ENCODE measurements around the gene MYL4. TPM values are rescaled to one million over a fixed set of nuclear protein-coding genes. Genes with fewer than 3 reads are reported as not detected.

The MYL4 gene
- total RNA-seq, 2 experiments from 2014 or later: not detected

DNA sequence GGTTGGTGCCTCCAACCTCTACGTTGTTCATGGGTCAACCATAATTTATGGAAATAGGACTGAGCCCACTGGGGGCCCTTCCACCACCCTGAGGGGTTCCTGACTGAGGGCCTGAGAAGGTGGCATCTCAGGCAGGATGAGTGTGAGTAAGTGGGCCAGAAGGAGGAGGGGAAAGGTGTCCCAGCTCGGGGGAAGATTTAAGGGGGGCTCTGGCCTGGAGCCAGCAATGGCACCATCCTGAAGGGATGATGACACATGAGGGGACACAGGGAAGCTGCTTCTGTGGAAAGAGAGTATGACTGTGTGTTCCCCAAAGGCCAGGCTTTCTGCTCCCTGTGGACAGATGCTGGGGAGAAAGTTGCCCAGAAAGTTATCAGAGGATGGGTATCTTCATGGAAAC, 18.7 kb downstream of the MYL4 start:
- Mint-ChIP-seq H3K9me3 (peaks cover 10% of the 10 kb centered on the region), H3K4me1 (ENCODE audit: low read depth) (peaks cover 10% of the 10 kb centered on the region), H3K4me3 (no peak overlapping the region), H3K27ac (no peak overlapping the region), H3K27me3 (peaks cover 7% of the 10 kb centered on the region), H3K36me3 (ENCODE audit: low read depth) (no peaks in the 10 kb centered on the region)
- DNase-seq (no peak), ATAC-seq (no peak)
- CTCF ChIA-PET: interaction anchor here (0.9 to 2.0 kb wide), 2 partner anchors 78 to 96 kb away, joined by 3 to 7 read pairs; partner anchors contain the start of gene EFCAB13
- intact Hi-C loops (cut with micrococcal nuclease): no loop called here
- POLR2A ChIA-PET: no interaction called here
- TF ChIP-seq, protein P1, sequence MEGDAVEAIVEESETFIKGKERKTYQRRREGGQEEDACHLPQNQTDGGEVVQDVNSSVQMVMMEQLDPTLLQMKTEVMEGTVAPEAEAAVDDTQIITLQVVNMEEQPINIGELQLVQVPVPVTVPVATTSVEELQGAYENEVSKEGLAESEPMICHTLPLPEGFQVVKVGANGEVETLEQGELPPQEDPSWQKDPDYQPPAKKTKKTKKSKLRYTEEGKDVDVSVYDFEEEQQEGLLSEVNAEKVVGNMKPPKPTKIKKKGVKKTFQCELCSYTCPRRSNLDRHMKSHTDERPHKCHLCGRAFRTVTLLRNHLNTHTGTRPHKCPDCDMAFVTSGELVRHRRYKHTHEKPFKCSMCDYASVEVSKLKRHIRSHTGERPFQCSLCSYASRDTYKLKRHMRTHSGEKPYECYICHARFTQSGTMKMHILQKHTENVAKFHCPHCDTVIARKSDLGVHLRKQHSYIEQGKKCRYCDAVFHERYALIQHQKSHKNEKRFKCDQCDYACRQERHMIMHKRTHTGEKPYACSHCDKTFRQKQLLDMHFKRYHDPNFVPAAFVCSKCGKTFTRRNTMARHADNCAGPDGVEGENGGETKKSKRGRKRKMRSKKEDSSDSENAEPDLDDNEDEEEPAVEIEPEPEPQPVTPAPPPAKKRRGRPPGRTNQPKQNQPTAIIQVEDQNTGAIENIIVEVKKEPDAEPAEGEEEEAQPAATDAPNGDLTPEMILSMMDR (IDR thresholded peaks at IDR 0.05): no peak

DNA sequence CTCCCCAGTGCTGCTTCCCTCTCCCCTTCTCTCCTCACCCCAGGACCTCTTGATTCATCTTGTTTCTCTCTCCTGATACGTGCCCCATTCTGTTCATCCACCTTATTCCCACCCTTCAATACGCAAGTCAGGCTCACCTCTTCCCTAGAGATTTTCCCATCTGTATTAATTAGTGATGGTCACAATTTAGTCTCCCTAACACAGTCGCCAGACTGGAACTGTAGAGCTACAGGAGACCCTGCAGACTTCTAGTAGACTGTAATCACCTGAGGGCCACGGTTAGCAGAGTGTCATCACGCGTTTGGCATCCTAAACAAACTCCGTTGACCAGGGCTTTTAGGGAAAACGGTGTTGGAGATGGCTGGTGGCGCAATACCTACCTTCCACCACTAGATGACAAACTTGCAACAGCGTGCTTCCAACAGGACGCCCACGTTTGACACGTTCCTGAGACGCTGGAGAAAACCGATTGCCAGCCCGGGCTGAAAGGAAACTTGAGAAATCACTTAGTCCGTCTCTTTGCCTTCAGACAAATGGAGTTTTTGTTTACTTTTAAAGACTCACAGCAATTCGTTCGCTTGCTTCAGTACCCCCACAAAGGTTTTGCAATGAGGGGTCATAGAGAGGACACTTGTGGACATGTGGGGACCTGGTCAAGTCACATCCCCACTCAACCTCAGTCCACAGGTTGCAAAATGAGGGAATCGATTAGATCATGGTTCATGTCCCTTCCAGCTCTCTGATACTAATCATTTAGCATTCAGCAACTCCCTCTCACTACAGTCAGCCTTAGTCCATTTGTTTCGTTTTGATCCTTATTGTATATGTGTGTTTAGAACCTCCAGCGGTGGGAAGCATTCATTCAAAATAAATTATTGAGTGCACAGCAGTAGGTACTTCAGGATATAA, 20.6 kb downstream of the MYL4 start:
- Mint-ChIP-seq H3K9me3 (no peaks in the 10 kb centered on the region), H3K36me3 (ENCODE audit: low read depth) (no peaks in the 10 kb centered on the region), H3K27me3 (peaks cover 7% of the 10 kb centered on the region), H3K27ac (peak overlapping the region; percentile 60), H3K4me1 (ENCODE audit: low read depth) (peaks cover 10% of the 10 kb centered on the region), H3K4me3 (peak overlapping the region; percentile 54)
- CTCF ChIA-PET: interaction anchor here (0.6 to 2.8 kb wide), 29 partner anchors 10 to 386 kb away, joined by 3 to 31 read pairs (median 4); partner anchors contain the start of genes EFCAB13 and ITGB3
- TF ChIP-seq, protein P1 (IDR thresholded peaks at IDR 0.05): peak; percentile 99
- intact Hi-C loops (cut with micrococcal nuclease): loop anchor here (2.0 kb wide), 1 partner anchor 85 kb away; no protein-coding TSS in a partner anchor
- peak; percentile 91 for DNase-seq
- POLR2A ChIA-PET: interaction anchor here (1.1 kb wide), 1 partner anchor 9 kb away, joined by 6 read pairs; no protein-coding TSS in a partner anchor
- ATAC-seq: peak; percentile 94

DNA sequence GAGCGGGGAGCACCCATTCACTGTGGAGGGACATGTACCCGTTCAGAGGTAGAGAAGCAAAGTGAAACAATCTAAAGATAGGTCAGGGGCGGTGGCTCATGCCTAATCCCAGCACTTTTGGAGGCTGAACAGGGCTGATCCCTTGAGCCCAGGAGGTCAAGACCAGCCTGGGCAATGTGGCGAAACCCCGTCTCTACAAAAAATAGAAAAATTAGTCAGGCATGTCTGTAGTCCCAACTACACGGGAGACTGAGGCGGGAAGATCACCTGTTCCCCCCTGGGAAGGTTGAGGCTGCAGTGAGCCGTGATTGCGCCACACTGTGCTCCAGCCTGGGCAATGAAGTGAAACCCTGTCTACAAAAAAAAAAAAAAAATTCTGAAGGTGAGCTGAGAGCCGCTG, 21.7 kb downstream of the MYL4 start:
- Mint-ChIP-seq H3K27me3 (peaks cover 7% of the 10 kb centered on the region), H3K27ac (no peak overlapping the region), H3K36me3 (ENCODE audit: low read depth) (no peaks in the 10 kb centered on the region), H3K9me3 (no peaks in the 10 kb centered on the region), H3K4me3 (no peak overlapping the region), H3K4me1 (ENCODE audit: low read depth) (peaks cover 10% of the 10 kb centered on the region)
- intact Hi-C loops (cut with micrococcal nuclease): loop anchor here (2.0 kb wide), 1 partner anchor 84 kb away; no protein-coding TSS in a partner anchor
- DNase-seq (no peak), ATAC-seq (no peak)
- TF ChIP-seq, protein P1 (IDR thresholded peaks at IDR 0.05): no peak
- ChIA-PET CTCF (interaction anchor here (0.8 to 2.8 kb wide), 11 partner anchors 10 to 384 kb away, joined by 3 to 31 read pairs (median 4); partner anchors contain the start of gene EFCAB13), POLR2A (interaction anchor here (0.6 kb wide), 1 partner anchor 482 kb away, joined by 3 read pairs; no protein-coding TSS in a partner anchor)

DNA sequence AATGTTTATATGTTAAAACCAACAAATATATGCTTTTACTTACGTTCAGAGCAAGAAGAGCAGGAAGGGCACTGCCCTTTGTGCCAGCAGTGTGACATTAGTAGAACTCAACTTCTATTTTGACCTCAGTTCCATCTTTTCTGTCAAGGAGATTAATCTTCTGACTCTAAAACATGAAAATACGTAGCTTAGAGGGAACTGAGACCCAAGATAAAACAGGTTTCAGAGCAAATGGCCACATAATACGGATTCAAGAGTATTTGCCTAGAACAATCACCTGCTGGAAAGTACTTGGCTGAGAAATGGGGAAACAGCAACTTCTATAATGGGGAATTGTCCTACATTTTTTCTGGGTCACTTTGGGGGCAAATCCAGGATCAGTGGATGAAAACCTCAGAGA, 22.2 kb downstream of the MYL4 start:
- H3K36me3 Mint-ChIP-seq (ENCODE audit: low read depth): no peaks in the 10 kb centered on the region
- intact Hi-C loops (cut with micrococcal nuclease): loop anchor here (2.0 kb wide), 1 partner anchor 83 kb away; no protein-coding TSS in a partner anchor
- peaks cover 10% of the 10 kb centered on the region for H3K4me1 Mint-ChIP-seq (ENCODE audit: low read depth)
- ChIA-PET POLR2A (interaction anchor here (0.6 kb wide), 1 partner anchor 483 kb away, joined by 3 read pairs; no protein-coding TSS in a partner anchor), CTCF (interaction anchor here (1.0 to 2.8 kb wide), 3 partner anchors 81 to 384 kb away, joined by 3 to 31 read pairs (median 7); no protein-coding TSS in a partner anchor)
- DNase-seq (no peak), ATAC-seq (no peak)
- peaks cover 7% of the 10 kb centered on the region for H3K27me3 Mint-ChIP-seq
- H3K4me3 Mint-ChIP-seq: no peak overlapping the region
- H3K9me3 Mint-ChIP-seq: no peaks in the 10 kb centered on the region
- no peak overlapping the region for H3K27ac Mint-ChIP-seq
- TF ChIP-seq, protein P1 (IDR thresholded peaks at IDR 0.05): no peak

Measured in activated CD8-positive, alpha-beta T cell treated with anti-CD3 and anti-CD28 coated beads for 36 hours (primary cell).